Left lung (tissue), 10 donors: ENCODE results near the gene ODF2L. TPM values are rescaled to one million over a fixed set of nuclear protein-coding genes. Genes with fewer than 3 reads are reported as not detected.
A peak's percentile ranks its signal among the peaks of the same experiment; 100 is the strongest.

Experiments used
- ATAC-seq: fragments of 200-7000 bp; cut with Tn5 transposase; one replicate; pipeline ENCODE4 v1.9.1; 2020; ENCODE audit warnings: moderate library complexity
- DNase-seq, 4 donors: peaks; one replicate each; pipeline ENCODE4 v3.0.0-alpha.2; 2013 to 2020
- H3K27ac ChIP-seq, 2 donors: fragments of 200-600 bp; sonication (generic) in 1 of 2; one replicate each; pipeline versions ENCODE4 v1.5.0 to v1.8.0; 2020 to 2021
- H3K27me3 ChIP-seq, 2 donors: fragments of 200-600 bp; sonication (generic) in 1 of 2; one replicate each; pipeline versions ENCODE4 v1.5.0 to v1.8.0; 2020 to 2021
- H3K36me3 ChIP-seq, 2 donors: fragments of 200-600 bp; sonication (generic) in 1 of 2; one replicate each; pipeline versions ENCODE4 v1.5.0 to v1.8.0; 2020 to 2021
- H3K4me1 ChIP-seq, 2 donors: fragments of 200-600 bp; one replicate each; pipeline ENCODE4 v1.8.0; 2021
- H3K4me3 ChIP-seq, 2 donors: fragments of 200-600 bp; sonication (generic) in 1 of 2; one replicate each; pipeline versions ENCODE4 v1.5.0 to v1.8.0; 2020 to 2021; ENCODE audit warnings: mild to moderate bottlenecking in 1 of 2
- H3K9me3 ChIP-seq, 2 donors: fragments of 200-600 bp; sonication (generic) in 1 of 2; one replicate each; pipeline versions ENCODE4 v1.5.0 to v1.8.0; 2020 to 2021
- intact Hi-C, 2 donors: fragments of 100-400 bp; cut with DNase I; formaldehyde crosslinking; loops; one replicate each; pipeline versions ENCODE4 v1.11.2 to v1.14.2; 2022
- polyA plus RNA-seq, 6 donors: library from polyadenylated mRNA; unstranded; fragments of 120-200 nt; gene quantifications; one replicate each; pipeline ENCODE4 v1.2.1, GENCODE V29; 2013; ENCODE audit not compliant: insufficient read length in 6 of 6
- total RNA-seq, 2 donors: library from RNA; stranded (reverse); fragmentation: NEBNext Ultra II Directional; extraction: Animal tissue kit (Norgen Biotek cat#: 25700); gene quantifications; one replicate each; pipeline ENCODE4 v1.2.1, GENCODE V29; 2021
- TF ChIP-seq, protein P1 (sequence below), 2 donors: fragments of 200-600 bp; sonication (generic) in 1 of 2; IDR thresholded peaks; one replicate each; pipeline versions ENCODE4 v1.5.0 to v1.8.0; 2021; ENCODE audit warnings: antibody characterized with exemption in 2 of 2
- donor health status: DM: no; HTN: yes; CAD: no.
- donor health status: DM: no; HTN: no; CAD: no.

Gene ODF2L
- total and polyA plus RNA-seq, 8 donors = 37.9 to 141 (median 109) TPM

DNA sequence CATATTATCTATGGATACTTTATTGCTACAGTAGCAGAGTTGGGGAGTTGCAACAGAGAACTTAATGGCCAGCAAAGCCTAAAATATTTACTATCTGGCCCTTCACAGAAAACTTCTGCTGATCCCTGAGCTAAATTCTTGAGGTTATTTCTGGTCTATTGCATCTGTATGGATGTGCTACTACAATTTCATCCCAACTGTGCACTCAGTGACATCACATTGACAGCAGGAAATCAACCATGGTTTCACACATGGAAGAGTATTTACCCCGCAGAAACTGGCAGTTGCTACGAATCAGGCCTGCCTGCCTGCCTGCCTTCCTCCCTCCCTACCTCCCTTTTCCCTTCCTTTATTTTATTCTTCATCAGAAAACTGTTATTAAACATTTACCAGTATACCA, 39.9 kb upstream of the ODF2L start:
- Histone ChIP-seq H3K27ac (no peak overlapping the region), H3K9me3 (no peaks in the 10 kb centered on the region), H3K4me3 (no peak overlapping the region), H3K36me3 (no peaks in the 10 kb centered on the region), H3K27me3 (no peaks in the 10 kb centered on the region), H3K4me1 (no peaks in the 10 kb centered on the region)
- TF ChIP-seq, protein P1, sequence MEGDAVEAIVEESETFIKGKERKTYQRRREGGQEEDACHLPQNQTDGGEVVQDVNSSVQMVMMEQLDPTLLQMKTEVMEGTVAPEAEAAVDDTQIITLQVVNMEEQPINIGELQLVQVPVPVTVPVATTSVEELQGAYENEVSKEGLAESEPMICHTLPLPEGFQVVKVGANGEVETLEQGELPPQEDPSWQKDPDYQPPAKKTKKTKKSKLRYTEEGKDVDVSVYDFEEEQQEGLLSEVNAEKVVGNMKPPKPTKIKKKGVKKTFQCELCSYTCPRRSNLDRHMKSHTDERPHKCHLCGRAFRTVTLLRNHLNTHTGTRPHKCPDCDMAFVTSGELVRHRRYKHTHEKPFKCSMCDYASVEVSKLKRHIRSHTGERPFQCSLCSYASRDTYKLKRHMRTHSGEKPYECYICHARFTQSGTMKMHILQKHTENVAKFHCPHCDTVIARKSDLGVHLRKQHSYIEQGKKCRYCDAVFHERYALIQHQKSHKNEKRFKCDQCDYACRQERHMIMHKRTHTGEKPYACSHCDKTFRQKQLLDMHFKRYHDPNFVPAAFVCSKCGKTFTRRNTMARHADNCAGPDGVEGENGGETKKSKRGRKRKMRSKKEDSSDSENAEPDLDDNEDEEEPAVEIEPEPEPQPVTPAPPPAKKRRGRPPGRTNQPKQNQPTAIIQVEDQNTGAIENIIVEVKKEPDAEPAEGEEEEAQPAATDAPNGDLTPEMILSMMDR (IDR thresholded peaks at IDR 0.05) = no peak
- no peak for DNase-seq
- ATAC-seq = no peak
- intact Hi-C loops = no loop called here

DNA sequence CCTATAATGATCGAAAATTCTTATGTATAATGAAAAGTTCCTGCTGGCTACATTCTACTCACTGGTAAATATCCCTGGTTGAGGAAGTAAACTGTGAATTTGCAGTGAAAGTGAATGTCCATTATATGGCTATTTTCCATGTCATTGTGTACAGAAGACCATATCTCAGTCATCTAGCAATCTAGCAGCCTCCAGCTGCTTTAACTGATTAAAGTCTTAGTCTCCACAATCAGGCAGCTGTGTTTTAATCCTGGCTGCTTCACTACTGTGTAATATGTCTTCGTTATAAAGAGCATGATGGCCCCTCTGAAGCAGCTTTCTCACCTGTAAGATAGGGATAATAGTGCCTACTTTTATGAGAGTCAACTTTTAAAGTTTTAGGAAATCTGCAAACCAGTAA, 39.2 kb upstream of the ODF2L start:
- no peak overlapping the region for H3K4me3 ChIP-seq
- H3K27me3 ChIP-seq = no peaks in the 10 kb centered on the region
- intact Hi-C loops = no loop called here
- no peak for ATAC-seq
- DNase-seq = no peak
- H3K27ac ChIP-seq = no peak overlapping the region
- peaks cover 3 to 4% of the 10 kb centered on the region in 2 donors for H3K4me1 ChIP-seq
- H3K9me3 ChIP-seq = no peaks in the 10 kb centered on the region
- TF ChIP-seq, protein P1 (IDR thresholded peaks at IDR 0.05) = no peak
- H3K36me3 ChIP-seq = no peaks in the 10 kb centered on the region

GRCh38 chr1:86434059-86434458, 37.9 kb upstream of the ODF2L start:
- DNase-seq (no peak), ATAC-seq (no peak)
- TF ChIP-seq, protein P1 (IDR thresholded peaks at IDR 0.05) = no peak
- no peaks in the 10 kb centered on the region for H3K9me3 ChIP-seq
- no peaks in the 10 kb centered on the region for H3K27me3 ChIP-seq
- intact Hi-C loops = no loop called here
- H3K27ac ChIP-seq = no peak overlapping the region
- no peaks in the 10 kb centered on the region for H3K36me3 ChIP-seq
- H3K4me3 ChIP-seq = no peak overlapping the region
- peaks cover 8 to 17% of the 10 kb centered on the region in 2 donors for H3K4me1 ChIP-seq

DNA sequence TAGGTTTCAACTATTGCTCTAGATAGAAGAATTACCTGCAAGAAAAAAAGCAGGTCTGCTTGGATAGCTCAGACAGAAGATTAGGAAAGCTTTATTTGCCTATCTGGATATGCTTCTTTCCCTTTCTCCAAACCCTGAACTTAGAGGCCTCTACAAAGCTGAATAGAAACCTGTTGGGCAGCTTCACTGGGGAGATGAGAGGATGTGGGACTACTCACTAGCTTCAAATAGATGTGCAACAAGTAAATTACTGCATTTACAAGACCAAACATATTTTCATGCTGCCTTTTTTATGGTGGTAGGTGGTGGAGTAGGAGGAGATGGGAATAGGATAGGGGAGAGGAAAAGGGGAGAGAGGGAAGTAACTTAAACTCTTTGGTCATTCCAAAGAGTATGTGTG, 34.3 kb upstream of the ODF2L start:
- TF ChIP-seq, protein P1 (IDR thresholded peaks at IDR 0.05) = no peak
- ATAC-seq (peak; percentile 56), DNase-seq (peak in 1 of 4 donors; percentile 21)
- Histone ChIP-seq H3K36me3 (no peaks in the 10 kb centered on the region), H3K4me3 (no peak overlapping the region), H3K27ac (peak overlapping the region; percentile 69 to 80), H3K9me3 (no peaks in the 10 kb centered on the region), H3K4me1 (peaks cover 8 to 22% of the 10 kb centered on the region in 2 donors), H3K27me3 (no peaks in the 10 kb centered on the region)
- intact Hi-C loops = no loop called here

GRCh38 chr1:86429835-86430234, 33.7 kb upstream of the ODF2L start:
- ATAC-seq = peak; percentile 97
- TF ChIP-seq, protein P1 (IDR thresholded peaks at IDR 0.05) = no peak
- H3K4me3 ChIP-seq = no peak overlapping the region
- intact Hi-C loops = no loop called here
- peaks cover 8 to 22% of the 10 kb centered on the region in 2 donors for H3K4me1 ChIP-seq
- H3K27ac ChIP-seq = peak overlapping the region; percentile 69 to 80
- H3K9me3 ChIP-seq = no peaks in the 10 kb centered on the region
- no peaks in the 10 kb centered on the region for H3K27me3 ChIP-seq
- DNase-seq = peak in 3 of 4 donors; percentile 48 to 93 (median 90)
- H3K36me3 ChIP-seq = no peaks in the 10 kb centered on the region
